ENCODE results near the gene PDGFB. TPM values are rescaled to one million over a fixed set of nuclear protein-coding genes. Genes with fewer than 3 reads are reported as not detected.

Gene PDGFB
- total and polyA plus RNA-seq, 9 donors: 3.9 to 10.7 (median 5.5) TPM

DNA sequence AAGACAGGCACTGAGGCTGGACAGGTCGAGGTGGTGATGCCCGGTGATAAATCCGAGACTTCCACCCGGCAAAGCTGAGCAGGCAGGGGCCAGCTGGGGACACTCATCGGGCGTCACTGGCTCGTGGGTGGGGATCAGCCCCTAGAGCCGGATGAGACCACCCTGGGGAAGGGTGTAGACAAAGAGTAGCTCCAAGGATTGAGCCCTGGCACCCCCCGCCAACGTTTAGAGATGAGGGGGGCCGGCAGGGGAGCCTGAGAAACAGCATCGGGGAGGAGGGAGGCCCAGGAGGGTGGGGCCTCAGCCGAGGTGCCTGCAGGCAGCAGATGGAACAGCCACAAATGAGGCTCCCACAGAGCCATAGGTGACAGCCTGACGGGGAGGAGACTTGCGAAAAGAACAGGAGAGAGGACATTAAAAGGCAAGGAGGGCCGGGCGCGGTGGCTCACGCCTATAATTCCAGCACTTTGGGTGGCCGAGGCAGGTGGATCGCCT lies 64.9 kb downstream of the PDGFB start:
- no peaks in the 10 kb centered on the region for H3K9me3 ChIP-seq
- 50 to 60% (median 59%) methylated on average over 21 of the region's 21 CpGs for WGBS, 3 donors
- peaks cover 19% of the 10 kb centered on the region for H3K4me1 ChIP-seq (ENCODE audit: insufficient read depth)
- no peaks in the 10 kb centered on the region for H3K36me3 ChIP-seq
- no peaks in the 10 kb centered on the region for H3K27me3 ChIP-seq
- no peak overlapping the region for H3K4me3 ChIP-seq
- peak in 1 of 5 donors; percentile 31 for DNase-seq
- no peak for TF ChIP-seq EP300 (IDR thresholded peaks at IDR 0.05)
- TF ChIP-seq, protein P1, sequence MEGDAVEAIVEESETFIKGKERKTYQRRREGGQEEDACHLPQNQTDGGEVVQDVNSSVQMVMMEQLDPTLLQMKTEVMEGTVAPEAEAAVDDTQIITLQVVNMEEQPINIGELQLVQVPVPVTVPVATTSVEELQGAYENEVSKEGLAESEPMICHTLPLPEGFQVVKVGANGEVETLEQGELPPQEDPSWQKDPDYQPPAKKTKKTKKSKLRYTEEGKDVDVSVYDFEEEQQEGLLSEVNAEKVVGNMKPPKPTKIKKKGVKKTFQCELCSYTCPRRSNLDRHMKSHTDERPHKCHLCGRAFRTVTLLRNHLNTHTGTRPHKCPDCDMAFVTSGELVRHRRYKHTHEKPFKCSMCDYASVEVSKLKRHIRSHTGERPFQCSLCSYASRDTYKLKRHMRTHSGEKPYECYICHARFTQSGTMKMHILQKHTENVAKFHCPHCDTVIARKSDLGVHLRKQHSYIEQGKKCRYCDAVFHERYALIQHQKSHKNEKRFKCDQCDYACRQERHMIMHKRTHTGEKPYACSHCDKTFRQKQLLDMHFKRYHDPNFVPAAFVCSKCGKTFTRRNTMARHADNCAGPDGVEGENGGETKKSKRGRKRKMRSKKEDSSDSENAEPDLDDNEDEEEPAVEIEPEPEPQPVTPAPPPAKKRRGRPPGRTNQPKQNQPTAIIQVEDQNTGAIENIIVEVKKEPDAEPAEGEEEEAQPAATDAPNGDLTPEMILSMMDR (IDR thresholded peaks at IDR 0.05): no peak
- intact Hi-C loops (cut with DNase I): loop anchor here in 3 of 4 donors (5.0 to 10.0 kb wide), 6 partner anchors 57 to 355 kb away; partner anchors contain the start of genes MIEF1 (in 1 of the 3) and RPS19BP1 (in 1 of the 3)
- no peak overlapping the region for H3K27ac ChIP-seq

DNA sequence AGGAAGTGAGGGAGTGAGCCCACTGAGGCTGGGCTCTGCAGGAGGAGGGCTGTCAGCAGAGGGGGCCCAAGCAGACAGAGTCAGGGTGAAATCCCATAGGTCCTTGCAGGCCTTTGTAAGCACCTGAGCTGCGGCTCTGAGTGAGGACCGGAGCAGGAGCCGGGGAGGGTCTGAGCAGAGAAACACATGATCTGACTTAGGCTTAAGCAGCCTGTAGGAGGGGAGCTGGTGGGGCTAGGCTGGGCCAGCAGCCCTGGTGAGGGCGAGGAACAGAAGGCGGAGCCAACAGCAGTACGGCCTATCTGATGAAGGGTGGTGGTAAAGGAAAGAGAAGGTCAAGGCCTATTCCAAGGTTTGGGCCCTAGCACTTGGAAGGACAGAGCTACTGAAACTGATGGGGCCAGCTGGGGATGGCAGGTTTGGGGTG lies 65.4 kb downstream of the PDGFB start:
- peak in 1 of 5 donors; percentile 32 for DNase-seq
- 23 to 45% (median 35%) methylated on average over 6 of the region's 6 CpGs for WGBS, 3 donors
- TF ChIP-seq, protein P1 (IDR thresholded peaks at IDR 0.05): no peak
- TF ChIP-seq EP300 (IDR thresholded peaks at IDR 0.05): no peak
- TF ChIP-seq POLR2A (IDR thresholded peaks at IDR 0.05): no peak
- no peaks in the 10 kb centered on the region for H3K9me3 ChIP-seq
- no peak overlapping the region for H3K4me3 ChIP-seq
- intact Hi-C loops (cut with DNase I): loop anchor here in 3 of 4 donors (5.0 to 10.0 kb wide), 5 partner anchors 58 to 355 kb away; partner anchors contain the start of genes MIEF1 (in 1 of the 3) and RPS19BP1 (in 1 of the 3)
- no peaks in the 10 kb centered on the region for H3K36me3 ChIP-seq
- no peak overlapping the region for H3K27ac ChIP-seq
- H3K4me1 ChIP-seq (ENCODE audit: insufficient read depth): peaks cover 20% of the 10 kb centered on the region
- H3K27me3 ChIP-seq: no peaks in the 10 kb centered on the region

DNA sequence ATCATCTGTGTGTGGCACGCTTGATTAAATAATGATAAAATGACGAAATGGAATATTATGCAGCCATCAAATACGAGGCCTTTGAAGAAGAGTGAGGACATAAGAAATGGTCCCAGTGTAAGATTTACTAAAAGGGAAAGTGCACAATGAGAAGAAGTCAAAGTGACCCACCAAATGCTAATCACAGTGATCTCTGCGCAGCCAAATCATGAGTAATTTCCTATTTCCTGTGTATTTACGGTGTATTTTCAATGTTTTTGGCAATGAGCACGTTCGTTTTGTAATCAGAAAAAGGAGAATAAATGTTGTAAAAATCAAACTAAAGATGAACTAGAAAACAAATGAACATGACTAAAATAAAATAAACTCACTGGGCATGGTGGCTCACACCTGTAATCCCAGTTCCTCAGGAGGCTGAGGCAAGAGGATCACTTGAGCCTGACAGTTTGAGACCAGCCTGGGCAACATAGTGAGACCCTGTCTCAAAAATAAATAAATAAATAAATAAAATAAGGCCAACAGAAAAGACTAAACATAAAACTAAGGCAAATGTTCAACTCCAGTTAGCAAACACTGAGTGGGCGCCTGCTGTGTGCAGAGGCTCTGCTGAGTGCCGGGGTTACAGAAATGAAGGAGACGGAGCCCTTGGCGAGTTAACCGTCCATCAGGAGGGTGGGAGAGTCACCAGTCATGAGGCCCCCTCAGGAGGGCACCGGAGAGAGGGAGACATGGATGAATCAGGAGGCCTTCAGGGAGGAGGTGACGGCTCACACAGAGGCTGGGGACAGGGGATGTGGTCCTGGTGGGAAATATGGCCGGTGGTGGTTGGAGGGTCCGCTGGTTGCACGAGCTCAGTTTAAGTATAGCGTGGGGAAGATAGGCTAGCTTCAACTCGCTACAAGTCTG lies 66.3 kb downstream of the PDGFB start:
- TF ChIP-seq POLR2A (IDR thresholded peaks at IDR 0.05): no peak
- no peak for TF ChIP-seq EP300 (IDR thresholded peaks at IDR 0.05)
- TF ChIP-seq, protein P1 (IDR thresholded peaks at IDR 0.05): no peak
- no peaks in the 10 kb centered on the region for H3K27me3 ChIP-seq
- no peak overlapping the region for H3K27ac ChIP-seq
- H3K4me1 ChIP-seq (ENCODE audit: insufficient read depth): peaks cover 26% of the 10 kb centered on the region
- WGBS, 3 donors: 88 to 92% (median 88%) methylated on average over 19 of the region's 19 CpGs
- no peak for DNase-seq
- H3K4me3 ChIP-seq: no peak overlapping the region
- intact Hi-C loops (cut with DNase I): loop anchor here in 3 of 4 donors (5.0 to 10.0 kb wide), 5 partner anchors 59 to 356 kb away; partner anchors contain the start of genes MIEF1 (in 1 of the 3) and RPS19BP1 (in 1 of the 3)
- H3K36me3 ChIP-seq: no peaks in the 10 kb centered on the region
- no peaks in the 10 kb centered on the region for H3K9me3 ChIP-seq

DNA sequence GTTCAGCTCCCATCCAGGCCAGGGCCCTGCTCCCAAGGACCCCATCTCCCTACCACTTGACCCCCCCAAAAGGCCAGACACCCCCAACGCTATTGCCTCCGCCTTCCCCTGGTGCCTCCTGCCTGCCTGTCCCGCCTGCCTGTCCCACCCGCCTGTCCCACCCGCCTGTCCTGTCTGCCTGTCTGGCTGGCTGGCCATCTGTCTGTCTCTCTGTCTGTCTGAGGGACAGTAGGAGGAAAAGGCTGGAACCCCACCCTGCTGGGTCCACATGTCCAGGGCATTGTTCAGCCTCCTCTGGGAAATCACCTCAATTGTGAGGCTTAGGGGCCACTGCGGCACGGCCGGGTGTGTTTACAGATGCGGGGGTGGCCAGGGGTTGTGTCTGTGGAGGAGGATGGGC lies 67.0 kb downstream of the PDGFB start:
- Histone ChIP-seq H3K4me3 (no peak overlapping the region), H3K27ac (no peak overlapping the region), H3K36me3 (no peaks in the 10 kb centered on the region), H3K4me1 (ENCODE audit: insufficient read depth) (peaks cover 26% of the 10 kb centered on the region), H3K27me3 (no peaks in the 10 kb centered on the region), H3K9me3 (no peaks in the 10 kb centered on the region)
- 85 to 91% (median 87%) methylated on average over 9 of the region's 9 CpGs for WGBS, 3 donors
- intact Hi-C loops (cut with DNase I): loop anchor here in 3 of 4 donors (5.0 to 10.0 kb wide), 5 partner anchors 60 to 357 kb away; partner anchors contain the start of genes MIEF1 (in 1 of the 3) and RPS19BP1 (in 1 of the 3)
- TF ChIP-seq EP300 (IDR thresholded peaks at IDR 0.05) (no peak), POLR2A (IDR thresholded peaks at IDR 0.05) (no peak)
- TF ChIP-seq, protein P1 (IDR thresholded peaks at IDR 0.05): no peak
- DNase-seq: peak in 1 of 5 donors; percentile 39

All from ovary (tissue), 9 donors.